NCI-H1694 (cell line): ENCODE results near the gene TNFAIP8.

Source experiments
- DNase-seq: peaks from one replicate; lab custom pipeline; 2025; lab: John Stamatoyannopoulos, UW

The TNFAIP8 gene

DNA sequence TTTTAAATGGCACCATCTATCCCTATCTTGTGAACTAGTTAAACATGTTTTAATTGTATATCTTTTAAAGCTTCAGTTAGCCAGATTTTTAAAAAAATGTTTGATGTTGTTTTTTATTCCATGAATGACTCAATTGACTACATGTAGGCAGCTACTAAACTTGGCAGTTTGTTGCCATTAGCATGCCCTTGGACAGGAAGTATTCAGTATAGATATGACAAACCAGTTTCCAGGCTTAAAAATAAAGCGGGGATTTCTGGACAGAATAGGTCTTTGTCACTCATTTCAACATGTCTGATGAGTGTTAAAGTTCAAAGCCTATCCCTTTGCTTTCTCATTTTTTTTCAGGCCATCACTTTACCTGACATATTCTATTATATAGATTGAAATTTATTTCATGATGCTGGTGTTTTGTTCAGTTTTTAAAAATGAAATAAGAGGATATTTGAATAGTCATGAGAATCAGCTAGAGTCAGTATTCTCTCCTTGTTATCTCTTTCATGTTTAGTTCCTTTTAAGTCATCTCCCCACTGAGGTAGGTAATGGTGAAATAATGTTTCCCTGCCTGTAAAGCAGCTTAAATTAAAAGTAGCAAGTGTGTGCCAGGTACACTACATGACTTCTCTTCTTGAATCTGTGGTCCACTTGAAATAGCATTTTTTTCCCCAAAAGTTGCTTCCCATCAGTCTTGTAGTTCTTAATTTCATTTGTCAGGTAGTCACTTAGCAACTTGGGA is 11.9 kb downstream of the TNFAIP8 start:
- no peak for DNase-seq

- DNase-seq, result no peak
These were observed 12.4 kb downstream of the TNFAIP8 start for GRCh38 chr5:119368238-119368630.

- no peak for DNase-seq
These were observed 14.7 kb downstream of the TNFAIP8 start for GRCh38 chr5:119370486-119370885.

DNA sequence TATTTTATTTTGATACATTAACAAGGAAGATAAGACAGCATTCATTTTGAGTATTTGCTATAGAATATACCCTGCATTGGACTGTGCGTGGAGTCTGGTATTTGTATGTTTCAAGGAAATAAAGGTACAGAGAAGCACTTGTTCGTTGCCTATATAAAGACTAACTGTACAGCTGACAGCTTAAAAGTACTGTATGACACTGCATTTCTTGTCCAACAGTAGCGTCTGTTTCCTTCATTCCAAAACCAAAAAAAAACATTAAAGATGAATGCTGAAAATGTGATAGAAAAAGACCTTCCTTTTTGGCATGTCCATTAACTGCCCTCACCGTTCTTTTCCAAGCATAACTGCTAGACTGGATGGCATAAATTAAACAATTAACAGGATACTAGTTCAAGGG is 15.3 kb downstream of the TNFAIP8 start:
- no peak for DNase-seq

GRCh38 chr5:119373449-119373858 is 17.6 kb downstream of the TNFAIP8 start:
- DNase-seq, result no peak

DNA sequence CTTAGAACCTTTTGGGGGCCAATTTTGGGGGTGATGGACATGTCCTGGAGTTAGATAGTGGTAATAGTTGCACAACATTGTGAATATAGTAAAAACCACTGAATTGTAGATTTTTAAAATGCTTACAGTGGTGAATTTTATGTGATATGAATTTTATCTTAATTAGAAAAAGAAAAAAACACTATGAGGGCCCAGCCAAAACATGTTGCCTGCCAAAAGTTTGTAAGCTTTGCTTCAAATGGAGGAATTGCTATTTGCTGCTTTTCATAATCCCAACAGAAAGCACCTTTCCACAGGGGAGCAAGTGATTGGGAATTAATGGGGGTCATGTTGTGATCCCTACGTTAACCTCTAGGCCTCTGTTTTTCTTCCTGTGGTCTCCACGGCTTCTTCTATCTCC is 19.1 kb downstream of the TNFAIP8 start:
- no peak for DNase-seq

DNA sequence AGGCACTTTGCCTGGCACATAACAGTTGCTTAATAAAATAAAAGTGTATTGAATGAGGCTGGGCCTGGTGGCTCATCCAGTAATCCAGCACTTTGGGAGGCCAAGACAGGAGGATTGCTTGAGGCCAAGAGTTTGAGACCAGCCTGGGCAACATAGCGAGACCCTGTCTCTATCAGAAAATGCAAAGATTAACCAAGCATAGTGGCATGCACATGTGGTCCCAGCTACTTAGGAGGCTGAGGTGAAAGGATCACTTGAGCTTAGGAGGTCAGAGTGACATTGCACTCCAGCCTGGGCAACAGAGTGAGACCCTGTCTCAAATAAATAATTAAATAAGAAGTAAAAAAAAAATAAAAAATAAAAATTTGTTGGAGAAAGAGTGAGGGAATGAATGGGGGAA is 21.2 kb downstream of the TNFAIP8 start:
- no peak for DNase-seq

DNA sequence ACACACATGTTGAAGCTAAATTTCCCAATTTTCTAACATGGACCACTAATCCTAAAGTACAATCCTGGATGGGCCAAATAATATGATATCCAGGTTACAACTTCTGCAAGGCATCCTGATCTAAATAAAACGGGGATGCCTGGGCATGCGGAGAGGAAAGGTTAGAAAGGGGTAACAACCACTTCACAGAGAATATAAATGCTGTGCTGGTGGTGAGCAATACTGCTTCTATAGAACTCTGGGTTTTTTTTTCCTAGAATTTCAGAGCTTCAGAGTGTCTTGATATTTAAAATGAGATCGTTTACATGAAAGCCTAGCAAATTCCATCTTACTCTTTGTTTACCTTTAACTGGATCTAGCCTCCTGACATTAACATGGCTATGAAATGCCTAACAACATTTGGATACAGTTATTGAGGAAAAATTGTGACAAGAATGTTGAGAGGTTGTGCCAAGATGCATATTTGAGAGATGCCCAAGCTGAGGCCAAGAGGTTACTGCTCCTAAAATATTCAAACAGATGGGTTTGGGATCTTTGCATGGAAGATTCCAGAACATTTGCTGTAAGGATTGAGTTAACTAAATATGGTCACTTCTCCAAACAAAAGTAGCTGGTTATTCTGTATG is 22.4 kb downstream of the TNFAIP8 start:
- DNase-seq, result no peak

- no peak for DNase-seq
These were observed 23.3 kb downstream of the TNFAIP8 start for GRCh38 chr5:119379096-119379495.

GRCh38 chr5:119379942-119380547 is 24.2 kb downstream of the TNFAIP8 start:
- DNase-seq, result no peak

GRCh38 chr5:119382169-119382568 is 26.4 kb downstream of the TNFAIP8 start:
- DNase-seq, result no peak

DNA sequence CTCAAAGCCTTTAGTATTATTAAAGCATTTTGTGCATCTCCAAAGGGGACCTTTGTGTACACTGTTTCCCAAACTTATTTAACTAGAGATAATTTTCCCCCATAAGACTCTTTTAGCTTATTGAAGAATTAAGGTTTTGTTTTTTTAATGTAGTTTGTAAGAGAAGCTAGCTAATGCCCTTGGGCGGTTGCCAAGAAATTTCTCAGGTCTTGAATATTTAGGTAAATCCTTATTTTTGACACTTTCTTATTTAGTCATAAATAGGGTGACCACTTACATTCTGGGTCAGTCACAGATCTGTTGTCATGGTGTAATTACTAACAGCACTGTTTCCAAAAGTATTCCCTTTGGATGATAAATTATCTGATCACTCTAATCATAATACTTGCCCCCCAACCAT is 27.2 kb downstream of the TNFAIP8 start:
- no peak for DNase-seq

DNA sequence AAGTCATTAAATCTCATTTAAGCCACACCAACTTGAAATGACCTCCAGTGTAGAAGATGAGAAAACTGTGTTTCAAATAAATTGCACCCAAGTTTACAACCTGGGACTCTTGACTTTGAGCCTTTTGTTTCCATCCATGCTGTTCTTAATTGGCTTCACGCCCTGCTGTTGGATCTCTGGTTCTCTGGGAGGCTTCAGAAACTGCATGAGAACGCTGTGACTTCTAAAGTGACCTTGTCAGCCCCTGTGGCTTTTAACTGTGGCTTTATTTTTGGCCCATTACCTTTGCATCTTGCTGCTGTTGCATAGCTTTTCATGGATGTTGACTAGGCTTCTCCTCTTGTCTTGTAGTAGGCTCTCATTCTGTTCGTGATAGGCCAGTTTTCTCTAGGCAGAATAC is 29.3 kb downstream of the TNFAIP8 start:
- DNase-seq, result no peak

- DNase-seq, result no peak
These were observed 29.8 kb downstream of the TNFAIP8 start for GRCh38 chr5:119385536-119386128.

DNA sequence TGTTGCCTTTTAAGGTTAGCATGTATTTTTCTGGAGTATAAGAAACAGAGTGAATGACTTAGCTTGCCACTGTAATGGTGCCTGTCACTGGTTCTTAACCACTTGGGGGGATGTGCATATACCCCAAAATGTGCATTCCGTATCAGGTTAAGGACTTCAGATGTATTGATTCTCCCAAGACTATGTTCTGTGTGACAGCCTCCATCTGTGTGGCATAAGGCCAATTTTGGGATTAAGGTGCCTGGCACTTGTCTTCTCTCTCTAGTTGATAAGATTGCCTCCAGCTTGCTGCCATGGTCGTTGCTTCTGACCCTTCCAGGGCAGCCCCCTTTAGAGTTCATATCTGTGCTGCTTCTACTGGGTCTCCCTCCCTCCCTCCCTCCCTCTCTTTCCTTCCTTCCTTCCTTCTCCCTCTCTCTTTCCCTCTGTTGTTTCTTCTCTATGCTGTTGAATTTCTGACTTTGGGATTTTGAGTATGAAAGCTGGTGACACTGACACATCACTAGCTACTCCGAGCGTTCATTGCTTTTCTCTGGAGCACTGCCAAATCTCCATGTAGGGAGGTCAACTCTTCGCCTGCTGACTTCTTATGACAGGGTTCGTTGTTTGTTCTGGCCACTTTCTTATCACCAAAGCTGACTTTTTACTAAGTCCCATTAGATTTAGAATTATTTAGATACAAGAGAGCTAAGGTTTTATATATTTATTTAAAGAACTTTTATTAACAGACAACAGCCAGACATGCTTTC is 31.0 kb downstream of the TNFAIP8 start:
- no peak for DNase-seq

DNA sequence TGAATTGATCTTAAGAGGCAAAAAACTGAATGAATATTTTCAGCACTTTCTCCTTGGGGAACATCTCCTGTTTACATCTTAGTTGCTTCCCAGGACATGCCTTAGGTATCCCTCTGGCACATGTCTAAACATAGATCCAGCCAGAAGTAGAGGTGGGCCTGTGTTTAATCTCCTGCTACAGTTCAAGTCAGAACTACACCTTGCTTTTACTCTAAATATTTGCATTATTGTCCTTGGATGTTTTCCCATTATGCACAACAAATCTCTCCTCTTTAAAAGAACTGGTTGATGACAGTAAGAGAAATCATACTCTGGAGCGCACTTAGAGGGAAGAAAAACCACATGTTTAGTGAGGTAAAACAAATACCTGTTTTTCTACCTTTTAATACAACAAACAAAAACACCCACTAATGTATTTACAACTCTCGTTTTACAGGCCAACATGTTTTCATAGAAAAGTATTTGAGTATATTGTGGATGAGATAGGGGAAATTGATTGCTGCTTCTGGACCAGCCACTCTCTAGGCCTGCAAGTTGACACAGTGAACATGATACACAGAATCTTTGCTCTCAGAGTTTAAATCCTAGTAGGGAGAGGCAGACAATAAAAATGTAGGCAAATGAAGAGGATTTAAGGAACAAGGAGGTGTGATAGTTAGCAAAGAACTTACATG is 32.3 kb downstream of the TNFAIP8 start:
- no peak for DNase-seq

DNA sequence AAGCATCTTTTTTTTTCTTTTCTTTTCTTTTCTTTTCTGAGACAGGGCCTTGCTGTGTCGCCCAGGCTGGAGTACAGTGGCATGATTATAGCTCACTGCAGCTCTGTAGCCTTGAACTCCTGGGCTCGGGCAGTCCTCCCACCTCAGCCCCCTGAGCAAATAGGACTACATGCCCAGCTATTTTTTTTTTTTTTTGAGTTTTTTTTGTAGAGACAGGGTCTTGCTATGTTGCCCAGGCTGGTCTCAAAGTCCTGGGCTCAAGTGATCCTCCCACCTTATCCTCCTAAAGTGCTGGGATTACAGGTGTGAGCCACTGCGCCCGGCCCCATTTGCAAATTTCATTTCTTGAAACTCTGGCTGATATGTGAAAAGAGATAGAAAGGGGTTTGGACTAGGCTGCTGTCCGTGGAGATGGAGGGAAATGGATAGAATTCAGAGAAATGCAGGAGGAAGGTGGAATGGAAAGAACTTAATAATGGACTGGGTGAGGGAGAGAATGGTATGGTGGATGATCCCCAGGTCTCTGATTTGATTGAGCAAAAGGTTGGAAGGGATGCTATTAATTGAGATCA is 32.9 kb downstream of the TNFAIP8 start:
- DNase-seq, result no peak

GRCh38 chr5:119389288-119390030 is 33.6 kb downstream of the TNFAIP8 start:
- DNase-seq, result no peak

DNA sequence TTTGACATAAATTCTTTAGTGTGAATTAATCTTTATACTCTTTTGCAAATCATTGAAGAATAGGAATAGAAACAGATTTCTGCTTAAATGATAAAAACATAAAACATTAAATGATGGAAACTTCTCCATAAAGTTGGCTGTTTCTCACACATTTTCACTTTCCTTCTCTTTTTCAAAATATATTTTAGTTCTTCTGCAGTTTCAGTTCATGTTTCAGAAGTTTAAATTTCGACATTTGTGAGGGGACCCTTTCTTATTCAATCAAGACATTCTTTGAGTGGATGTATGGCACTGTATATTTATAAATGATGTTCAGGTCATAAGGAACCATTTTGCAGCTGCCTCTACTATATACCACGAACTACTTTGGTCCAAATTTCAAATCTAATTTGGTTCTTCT is 34.6 kb downstream of the TNFAIP8 start:
- no peak for DNase-seq

DNA sequence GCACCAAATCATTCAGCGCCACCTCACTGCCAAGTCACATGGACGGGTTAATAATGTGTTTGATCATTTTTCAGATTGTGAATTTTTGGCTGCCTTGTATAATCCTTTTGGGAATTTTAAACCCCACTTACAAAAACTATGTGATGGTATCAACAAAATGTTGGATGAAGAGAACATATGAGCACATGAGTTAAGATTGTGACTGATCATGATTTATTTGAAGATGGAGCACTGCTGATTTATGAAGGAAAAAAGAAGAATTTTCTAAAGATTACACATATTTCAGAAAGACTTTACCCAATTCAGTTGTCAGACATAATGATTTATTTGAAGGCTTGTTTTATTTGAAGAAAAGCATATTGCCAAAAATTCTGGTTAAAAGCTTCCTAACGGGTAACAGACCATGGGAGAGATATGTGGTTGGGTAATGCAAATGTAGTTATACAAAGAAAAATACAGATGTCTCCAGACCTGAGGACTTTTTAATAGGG is 37.4 kb downstream of the TNFAIP8 start:
- DNase-seq, result no peak

DNA sequence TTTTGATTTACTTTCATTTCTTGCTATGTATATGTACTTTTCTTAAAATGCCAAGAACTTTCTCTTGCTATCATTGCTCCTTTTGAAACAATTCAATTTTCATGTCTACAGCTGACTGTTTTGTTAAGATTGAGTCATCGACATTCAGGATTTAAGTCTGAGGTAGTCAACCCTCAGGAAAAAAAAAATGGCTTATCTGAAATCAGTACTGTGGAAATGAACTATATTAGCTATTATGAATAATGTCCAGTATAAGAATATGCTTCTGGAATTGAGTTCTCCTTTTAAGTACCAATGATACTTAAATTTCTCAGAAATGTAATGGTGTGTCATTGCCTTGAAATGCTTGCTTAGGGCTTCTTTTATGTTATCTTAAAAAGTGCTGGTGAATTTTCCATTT is 37.9 kb downstream of the TNFAIP8 start:
- DNase-seq, result no peak
